Islet of Langerhans (tissue), 1 donor: ENCODE measurements around the gene LCT.
A peak's percentile ranks its signal among the peaks of the same experiment; 100 is the strongest.
"Not testable (repeated sequence)": the region's sequence is repeated elsewhere in the genome, so short reads cannot be mapped to it uniquely, and the experiment has no call there.

ENCODE experiments used
- FAIRE-seq: peaks from one replicate; lab custom pipeline; 2011; peaks lifted over from hg19 to GRCh38; lab: Jason Lieb, UNC

LCT gene

GRCh38 chr2:135836596-135837270, at the start of gene LCT:
LCT (minus strand) TSS chr2:135837184; CDS start chr2:135837169, 15 bp downstream.
- FAIRE-seq, result no peak

- no peak for FAIRE-seq
Observed at GRCh38 chr2:135885709-135886108, 48.7 kb upstream of the LCT start.

- FAIRE-seq, result no peak
Observed at GRCh38 chr2:135882415-135882814, 45.4 kb upstream of the LCT start.

GRCh38 chr2:135876770-135877169, 39.8 kb upstream of the LCT start:
- not testable (repeated sequence) for FAIRE-seq

GRCh38 chr2:135876066-135876711, 39.2 kb upstream of the LCT start, which contains the start of gene MCM6:
MCM6 (minus strand) TSS chr2:135876443; CDS start chr2:135876365, 78 bp downstream.
- FAIRE-seq, result peak; percentile 94

GRCh38 chr2:135875491-135876065, 38.6 kb upstream of the LCT start:
- FAIRE-seq, result no peak

GRCh38 chr2:135874777-135875365, 37.9 kb upstream of the LCT start:
- FAIRE-seq, result no peak

- FAIRE-seq, result no peak
Observed at GRCh38 chr2:135870571-135870970, 33.6 kb upstream of the LCT start.

GRCh38 chr2:135863233-135863632, 26.2 kb upstream of the LCT start:
- FAIRE-seq, result no peak

- no peak for FAIRE-seq
Observed at GRCh38 chr2:135862718-135863117, 25.7 kb upstream of the LCT start.

- FAIRE-seq, result no peak
Observed at GRCh38 chr2:135853401-135853800, 16.4 kb upstream of the LCT start.

GRCh38 chr2:135851858-135852257, 14.9 kb upstream of the LCT start:
- FAIRE-seq, result no peak

GRCh38 chr2:135850892-135851668, 14.1 kb upstream of the LCT start:
- no peak for FAIRE-seq

GRCh38 chr2:135849087-135849486, 12.1 kb upstream of the LCT start:
- FAIRE-seq, result no peak

- no peak for FAIRE-seq
Observed at GRCh38 chr2:135845997-135846396, 9.0 kb upstream of the LCT start.

GRCh38 chr2:135845257-135845656, 8.3 kb upstream of the LCT start:
- FAIRE-seq, result no peak

- no peak for FAIRE-seq
Observed at GRCh38 chr2:135844301-135844895, 7.4 kb upstream of the LCT start.

GRCh38 chr2:135843671-135844070, 6.7 kb upstream of the LCT start:
- no peak for FAIRE-seq

GRCh38 chr2:135840601-135841000, 3.6 kb upstream of the LCT start:
- FAIRE-seq, result no peak

GRCh38 chr2:135839713-135840112, 2.7 kb upstream of the LCT start:
- FAIRE-seq, result no peak

- no peak for FAIRE-seq
Observed at GRCh38 chr2:135838502-135838901, 1.5 kb upstream of the LCT start.

- FAIRE-seq, result no peak
Observed at GRCh38 chr2:135832891-135833290, 4.1 kb downstream of the LCT start.
